Panc1 (cell line): ENCODE results near the gene KRT8. TPM values are rescaled to one million over a fixed set of nuclear protein-coding genes. Genes with fewer than 3 reads are reported as not detected.

ENCODE experiments used
- ATAC-seq: fragments of 200-7000 bp; cut with Tn5 transposase; 2 replicates; pipeline ENCODE4 v1.9.1; 2020; ENCODE audit warnings: mild to moderate bottlenecking, moderate library complexity
- BruUV-seq: library from RNA; stranded (reverse); fragments of 400-500 nt; replicated peaks from 2 replicates; lab custom pipeline; 2021; lab: Mats Ljungman, UMichigan
- CTCF ChIA-PET: fragments of 300-600 bp; sonication (Branson Sonifier 250); formaldehyde crosslinking; loops from one replicate; lab custom pipeline; 2022; ENCODE audit warnings: antibody characterized with exemption; lab: Charles Lee
- POLR2A ChIA-PET: fragments of 300-600 bp; sonication (Branson Sonifier 250); formaldehyde crosslinking; loops from one replicate; lab custom pipeline; 2022; ENCODE audit warnings: antibody characterized with exemption; lab: Charles Lee
- DNase-seq: peaks from one replicate; pipeline ENCODE4 v3.0.0-alpha.2; 2010; ENCODE audit warnings: low read depth, low spot score
- H3K27ac ChIP-seq: 2 replicates; pipeline ENCODE4 v1.5.1; 2011; ENCODE audit warnings: mild to moderate bottlenecking, low read length, inconsistent platforms
- H3K27me3 ChIP-seq: fragments of 200-500 bp; sonication (Bioruptor generic); 2 replicates; pipeline ENCODE4 v1.6.0; 2014; ENCODE audit warnings: low read length, inconsistent platforms; ENCODE audit not compliant: control insufficient read depth, insufficient read depth
- H3K36me3 ChIP-seq: fragments of 200-500 bp; sonication (Bioruptor generic); 2 replicates; pipeline ENCODE4 v1.5.1; 2014; ENCODE audit warnings: inconsistent platforms, mild to moderate bottlenecking, low read length, moderate library complexity; ENCODE audit not compliant: control insufficient read depth, insufficient read depth
- H3K4me1 ChIP-seq: 2 replicates; pipeline ENCODE4 v1.5.1; 2011; ENCODE audit warnings: inconsistent platforms, mild to moderate bottlenecking, low read length, moderate library complexity; ENCODE audit not compliant: control insufficient read depth, insufficient read depth
- H3K4me3 ChIP-seq, 2 experiments: 2 replicates each; pipeline ENCODE4 v1.5.1; 2011 to 2012; ENCODE audit warnings: low read depth in 2 of 2, low read length in 2 of 2, mild to moderate bottlenecking in 2 of 2, inconsistent platforms in 1 of 2, moderate library complexity in 1 of 2
- H3K9me3 ChIP-seq: fragments of 200-500 bp; sonication (Bioruptor generic); 2 replicates; pipeline ENCODE4 v1.5.1; 2014; ENCODE audit warnings: low read depth, mild to moderate bottlenecking, inconsistent platforms, low read length, moderate library complexity; ENCODE audit not compliant: control insufficient read depth, insufficient read depth
- POLR2AphosphoS5 ChIP-seq: IDR thresholded peaks from 2 replicates; pipeline ENCODE4 v1.6.1; 2012; ENCODE audit warnings: mild to moderate bottlenecking, low read depth, low read length, moderate library complexity
- SIN3A ChIP-seq: IDR thresholded peaks from 2 replicates; pipeline ENCODE4 v1.6.1; 2012; ENCODE audit warnings: low read depth, mild to moderate bottlenecking, low read length, moderate library complexity, borderline replicate concordance; ENCODE audit not compliant: insufficient read depth
- TCF7L2 ChIP-seq: IDR thresholded peaks from 2 replicates; pipeline ENCODE4 v1.6.1; 2011; ENCODE audit warnings: mild to moderate bottlenecking, low read depth, low read length, inconsistent platforms
- in situ Hi-C: cut with HindIII; loops from 2 replicates; pipeline ENCODE4 v1.10.0; 2016; ENCODE audit warnings: low sequenced_read_pairs, low pct_unique_long_range_greater_than_20kb
- intact Hi-C: fragments of 100-400 bp; cut with micrococcal nuclease; formaldehyde crosslinking; loops from one replicate; pipeline ENCODE4 v1.10.0; 2022; ENCODE audit not compliant: unreplicated experiment
- total RNA-seq: library from RNA; stranded (reverse); gene quantifications from one replicate; pipeline ENCODE4 v1.2.1, GENCODE V29; 2021; ENCODE audit not compliant: unreplicated experiment
- TF ChIP-seq, protein P1 (sequence below), 2 experiments: IDR thresholded peaks; 2 replicates each; pipeline ENCODE4 v1.6.1; 2011 to 2012; ENCODE audit warnings: low read depth in 2 of 2, control low read depth in 1 of 2, low read length in 1 of 2, mild to moderate bottlenecking in 1 of 2, moderate library complexity in 1 of 2; ENCODE audit not compliant: insufficient read depth in 1 of 2
- TF ChIP-seq, protein P2 (sequence below): fragments of 450-650 bp; IDR thresholded peaks from 2 replicates; pipeline ENCODE4 v1.5.1; 2017; ENCODE audit warnings: mild to moderate bottlenecking

The KRT8 gene
- total RNA-seq, 1 experiment from 2014 or later, result 6,125 TPM

DNA sequence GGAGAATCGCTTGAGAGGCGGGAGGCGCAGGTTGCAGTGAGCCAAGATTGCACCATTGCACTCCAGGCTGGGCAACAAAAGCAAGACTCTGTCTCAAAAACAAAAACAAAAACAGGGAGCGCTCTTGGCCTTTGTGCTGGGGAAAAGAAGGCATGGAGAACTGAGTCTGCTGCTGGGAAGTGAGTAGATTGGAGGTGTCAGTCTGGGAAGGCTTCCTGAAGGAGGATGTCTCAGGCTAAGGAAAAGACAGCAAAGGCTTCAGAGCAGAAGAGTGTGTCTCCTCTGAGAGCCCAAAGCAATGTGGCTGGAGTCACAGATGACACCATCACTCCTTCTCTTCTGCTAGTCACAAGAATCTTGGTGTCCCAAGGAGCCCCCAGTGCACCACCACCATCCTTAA, 23.1 kb upstream of the KRT8 start:
- peak overlapping the region; percentile 100 for H3K27ac ChIP-seq
- H3K4me1 ChIP-seq, result peaks cover 48% of the 10 kb centered on the region
- no peak overlapping the region for H3K4me3 ChIP-seq
- BruUV-seq, result no TSS peak
- intact Hi-C loops, result no loop called here
- no peaks in the 10 kb centered on the region for H3K27me3 ChIP-seq
- no peaks in the 10 kb centered on the region for H3K36me3 ChIP-seq
- CTCF ChIA-PET, result interaction anchor here (1.0 kb wide), 2 partner anchors 9 to 23 kb away, joined by 3 to 5 read pairs; partner anchors contain the start of gene KRT8
- TF ChIP-seq, protein P1, sequence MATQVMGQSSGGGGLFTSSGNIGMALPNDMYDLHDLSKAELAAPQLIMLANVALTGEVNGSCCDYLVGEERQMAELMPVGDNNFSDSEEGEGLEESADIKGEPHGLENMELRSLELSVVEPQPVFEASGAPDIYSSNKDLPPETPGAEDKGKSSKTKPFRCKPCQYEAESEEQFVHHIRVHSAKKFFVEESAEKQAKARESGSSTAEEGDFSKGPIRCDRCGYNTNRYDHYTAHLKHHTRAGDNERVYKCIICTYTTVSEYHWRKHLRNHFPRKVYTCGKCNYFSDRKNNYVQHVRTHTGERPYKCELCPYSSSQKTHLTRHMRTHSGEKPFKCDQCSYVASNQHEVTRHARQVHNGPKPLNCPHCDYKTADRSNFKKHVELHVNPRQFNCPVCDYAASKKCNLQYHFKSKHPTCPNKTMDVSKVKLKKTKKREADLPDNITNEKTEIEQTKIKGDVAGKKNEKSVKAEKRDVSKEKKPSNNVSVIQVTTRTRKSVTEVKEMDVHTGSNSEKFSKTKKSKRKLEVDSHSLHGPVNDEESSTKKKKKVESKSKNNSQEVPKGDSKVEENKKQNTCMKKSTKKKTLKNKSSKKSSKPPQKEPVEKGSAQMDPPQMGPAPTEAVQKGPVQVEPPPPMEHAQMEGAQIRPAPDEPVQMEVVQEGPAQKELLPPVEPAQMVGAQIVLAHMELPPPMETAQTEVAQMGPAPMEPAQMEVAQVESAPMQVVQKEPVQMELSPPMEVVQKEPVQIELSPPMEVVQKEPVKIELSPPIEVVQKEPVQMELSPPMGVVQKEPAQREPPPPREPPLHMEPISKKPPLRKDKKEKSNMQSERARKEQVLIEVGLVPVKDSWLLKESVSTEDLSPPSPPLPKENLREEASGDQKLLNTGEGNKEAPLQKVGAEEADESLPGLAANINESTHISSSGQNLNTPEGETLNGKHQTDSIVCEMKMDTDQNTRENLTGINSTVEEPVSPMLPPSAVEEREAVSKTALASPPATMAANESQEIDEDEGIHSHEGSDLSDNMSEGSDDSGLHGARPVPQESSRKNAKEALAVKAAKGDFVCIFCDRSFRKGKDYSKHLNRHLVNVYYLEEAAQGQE (IDR thresholded peaks at IDR 0.05; ENCODE audit: insufficient read depth in 1 of 2, low read depth in 2 of 2, low read length in 1 of 2), result no peak
- no peak for TF ChIP-seq SIN3A
- no peak for TF ChIP-seq TCF7L2
- TF ChIP-seq, protein P2, sequence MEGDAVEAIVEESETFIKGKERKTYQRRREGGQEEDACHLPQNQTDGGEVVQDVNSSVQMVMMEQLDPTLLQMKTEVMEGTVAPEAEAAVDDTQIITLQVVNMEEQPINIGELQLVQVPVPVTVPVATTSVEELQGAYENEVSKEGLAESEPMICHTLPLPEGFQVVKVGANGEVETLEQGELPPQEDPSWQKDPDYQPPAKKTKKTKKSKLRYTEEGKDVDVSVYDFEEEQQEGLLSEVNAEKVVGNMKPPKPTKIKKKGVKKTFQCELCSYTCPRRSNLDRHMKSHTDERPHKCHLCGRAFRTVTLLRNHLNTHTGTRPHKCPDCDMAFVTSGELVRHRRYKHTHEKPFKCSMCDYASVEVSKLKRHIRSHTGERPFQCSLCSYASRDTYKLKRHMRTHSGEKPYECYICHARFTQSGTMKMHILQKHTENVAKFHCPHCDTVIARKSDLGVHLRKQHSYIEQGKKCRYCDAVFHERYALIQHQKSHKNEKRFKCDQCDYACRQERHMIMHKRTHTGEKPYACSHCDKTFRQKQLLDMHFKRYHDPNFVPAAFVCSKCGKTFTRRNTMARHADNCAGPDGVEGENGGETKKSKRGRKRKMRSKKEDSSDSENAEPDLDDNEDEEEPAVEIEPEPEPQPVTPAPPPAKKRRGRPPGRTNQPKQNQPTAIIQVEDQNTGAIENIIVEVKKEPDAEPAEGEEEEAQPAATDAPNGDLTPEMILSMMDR, result no peak
- ATAC-seq (no peak), DNase-seq (no peak)
- no peaks in the 10 kb centered on the region for H3K9me3 ChIP-seq
- in situ Hi-C loops, result no loop called here
- POLR2A ChIA-PET, result interaction anchor here (0.6 to 1.2 kb wide), 2 partner anchors 25 to 41 kb away, joined by 3 read pairs; no protein-coding TSS in a partner anchor

DNA sequence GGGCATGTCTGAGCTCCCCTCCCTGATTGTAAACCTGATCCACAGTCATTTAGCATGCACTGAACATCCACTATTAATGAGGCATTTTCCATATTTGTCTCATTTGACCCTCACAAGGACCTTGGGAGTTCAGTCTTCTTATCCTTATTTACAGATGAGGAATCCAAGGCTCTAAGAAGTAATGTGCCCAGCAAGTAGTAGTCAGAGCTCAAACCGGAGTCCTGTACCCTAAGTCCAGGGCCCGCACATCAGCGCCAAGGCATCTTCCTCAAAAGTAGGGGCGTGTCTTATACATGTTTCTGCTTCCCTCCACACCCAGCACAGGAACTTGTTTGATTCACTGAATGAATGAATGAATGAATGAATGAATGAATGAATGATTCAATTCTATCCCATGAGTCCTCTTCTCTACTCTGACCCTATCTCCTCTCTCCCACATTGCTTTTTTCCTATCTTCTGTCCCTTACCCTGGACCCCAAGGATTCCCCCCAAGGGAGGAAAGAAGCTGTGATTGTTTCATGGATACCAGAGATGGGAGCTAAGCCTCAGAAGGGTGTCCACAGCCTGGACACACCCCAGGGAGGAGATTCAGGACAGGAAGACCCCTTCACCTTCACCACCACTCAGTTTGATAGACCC, 21.8 kb upstream of the KRT8 start:
- peak overlapping the region in 1 of 2 experiments; percentile 15; a peak in 1 of 4 replicates for H3K4me3 ChIP-seq
- POLR2A ChIA-PET, result interaction anchor here (0.5 to 2.0 kb wide), 5 partner anchors 14 to 25 kb away, joined by 3 to 16 read pairs (median 12); partner anchors contain the start of gene KRT8
- intact Hi-C loops, result no loop called here

More for the DNA sequence above, 21.8 kb upstream of the KRT8 start:
- no peak for DNase-seq
- Histone ChIP-seq H3K36me3 (no peaks in the 10 kb centered on the region), H3K27ac (peak overlapping the region; percentile 100), H3K9me3 (no peaks in the 10 kb centered on the region), H3K4me1 (peaks cover 58% of the 10 kb centered on the region), H3K27me3 (no peaks in the 10 kb centered on the region)
- CTCF ChIA-PET, result interaction anchor here (0.6 to 2.2 kb wide), 6 partner anchors 8 to 54 kb away, joined by 3 to 14 read pairs (median 8); partner anchors contain the start of gene KRT8
- no peak for ATAC-seq
- no TSS peak for BruUV-seq
- in situ Hi-C loops, result no loop called here
- TF ChIP-seq, protein P1 (IDR thresholded peaks at IDR 0.05; ENCODE audit: insufficient read depth in 1 of 2, low read depth in 2 of 2, low read length in 1 of 2), result no peak
- TF ChIP-seq POLR2AphosphoS5 (no peak), TCF7L2 (no peak; the same call in 1 of the 2 replicates), SIN3A (no peak)
- TF ChIP-seq, protein P2, result no peak
